ENCODE measurements around the gene AQP7. TPM values are rescaled to one million over a fixed set of nuclear protein-coding genes. Genes with fewer than 3 reads are reported as not detected.
A peak's percentile ranks its signal among the peaks of the same experiment; 100 is the strongest.

The AQP7 gene
- total RNA-seq, 4 donors from 2014 or later: 128 to 466 (median 169) TPM

GRCh38 chr9:33434317-33435105, 32.1 kb upstream of the AQP7 start:
- ATAC-seq (ENCODE audit: low FRiP score): no peak
- DNase-seq (ENCODE audit: low spot score): no peak
- TF ChIP-seq CTCF (IDR thresholded peaks at IDR 0.05): no peak

- ATAC-seq (ENCODE audit: low FRiP score): no peak
- DNase-seq (ENCODE audit: low spot score): no peak
- TF ChIP-seq CTCF (IDR thresholded peaks at IDR 0.05): no peak
Observed at GRCh38 chr9:33433871-33434270, 31.5 kb upstream of the AQP7 start.

- no peak for DNase-seq (ENCODE audit: low spot score)
- no peak for TF ChIP-seq CTCF (IDR thresholded peaks at IDR 0.05)
Observed at GRCh38 chr9:33431420-33431819, 29.1 kb upstream of the AQP7 start.

GRCh38 chr9:33430942-33431341, 28.6 kb upstream of the AQP7 start:
- no peak for TF ChIP-seq CTCF (IDR thresholded peaks at IDR 0.05)

More at GRCh38 chr9:33431420-33431819, 29.1 kb upstream of the AQP7 start:
- no peak for ATAC-seq (ENCODE audit: low FRiP score)

GRCh38 chr9:33429256-33429985, 27.1 kb upstream of the AQP7 start:
- TF ChIP-seq CTCF (IDR thresholded peaks at IDR 0.05): no peak
- DNase-seq (ENCODE audit: low spot score) (no peak), ATAC-seq (ENCODE audit: low FRiP score) (peak; percentile 37)

More at GRCh38 chr9:33430942-33431341, 28.6 kb upstream of the AQP7 start:
- DNase-seq (ENCODE audit: low spot score): no peak
- peak; percentile 73 for ATAC-seq (ENCODE audit: low FRiP score)

GRCh38 chr9:33426843-33427293, 24.5 kb upstream of the AQP7 start:
- DNase-seq (ENCODE audit: low spot score) (no peak), ATAC-seq (ENCODE audit: low FRiP score) (no peak)
- TF ChIP-seq CTCF (IDR thresholded peaks at IDR 0.05): no peak
